Liver (tissue), 9 donors: Measurements from ENCODE around the gene TMPRSS11D. TPM values are rescaled to one million over a fixed set of nuclear protein-coding genes. Genes with fewer than 3 reads are reported as not detected.

ENCODE experiments used
- DNase-seq: peaks from one replicate; pipeline ENCODE4 v3.0.0-alpha.2; 2017; ENCODE audit warnings: low spot score
- H3K27ac ChIP-seq, 2 donors: one replicate each; pipeline ENCODE4 v1.7.0; 2013; ENCODE audit warnings: inconsistent platforms in 2 of 2, low read length in 2 of 2, control low read depth in 1 of 2, low read depth in 1 of 2, mild to moderate bottlenecking in 1 of 2
- H3K27me3 ChIP-seq, 4 donors: one replicate each; pipeline versions ENCODE4 v1.6.1 to v1.7.0; 2013; ENCODE audit warnings: low read length in 3 of 4, inconsistent platforms in 1 of 4, mild to moderate bottlenecking in 1 of 4, moderate library complexity in 1 of 4; ENCODE audit not compliant: control insufficient read depth in 4 of 4, insufficient read depth in 4 of 4
- H3K36me3 ChIP-seq, 4 donors: one replicate each; pipeline versions ENCODE4 v1.6.1 to v1.7.0; 2013; ENCODE audit warnings: low read length in 3 of 4, mild to moderate bottlenecking in 3 of 4, low read depth in 1 of 4, moderate library complexity in 1 of 4; ENCODE audit not compliant: control insufficient read depth in 4 of 4, insufficient read depth in 3 of 4
- H3K4me1 ChIP-seq, 4 donors: one replicate each; pipeline versions ENCODE4 v1.6.1 to v1.7.0; 2013; ENCODE audit warnings: low read length in 3 of 4, mild to moderate bottlenecking in 3 of 4, moderate library complexity in 1 of 4; ENCODE audit not compliant: control insufficient read depth in 4 of 4, insufficient read depth in 4 of 4
- H3K4me3 ChIP-seq, 3 donors: one replicate each; pipeline versions ENCODE4 v1.6.1 to v1.7.0; 2013; ENCODE audit warnings: low read length in 3 of 3, control low read depth in 1 of 3, low read depth in 1 of 3, mild to moderate bottlenecking in 1 of 3
- H3K9ac ChIP-seq, 2 donors: one replicate each; pipeline ENCODE4 v1.7.0; 2013; ENCODE audit warnings: low read length in 2 of 2, mild to moderate bottlenecking in 2 of 2, moderate library complexity in 2 of 2, control low read depth in 1 of 2, low read depth in 1 of 2
- H3K9me3 ChIP-seq, 4 donors: one replicate each; pipeline versions ENCODE4 v1.6.1 to v1.7.0; 2013; ENCODE audit warnings: low read length in 3 of 4; ENCODE audit not compliant: control insufficient read depth in 4 of 4
- CTCF ChIP-seq: fragments of 150-350 bp; IDR thresholded peaks from 2 replicates; pipeline ENCODE4 v1.5.1; 2017; ENCODE audit warnings: improper control_type of control experiment, low read depth, low read length; ENCODE audit not compliant: missing input control
- EGR1 ChIP-seq, 2 donors: IDR thresholded peaks; 2 replicates each; pipeline ENCODE4 v1.6.1; 2016 to 2018; ENCODE audit warnings: antibody characterized with exemption in 2 of 2, low read depth in 2 of 2
- FOXA1 ChIP-seq: IDR thresholded peaks from 2 replicates; pipeline ENCODE4 v1.6.1; 2016; ENCODE audit warnings: antibody characterized with exemption
- GABPA ChIP-seq, 2 donors: IDR thresholded peaks in 1 of 2; conservative IDR thresholded peaks in 1 of 2; 2 replicates each; pipeline ENCODE4 v1.6.1; 2016; ENCODE audit warnings: antibody characterized with exemption in 2 of 2, mild to moderate bottlenecking in 1 of 2, moderate library complexity in 1 of 2
- HNF4A ChIP-seq, 2 donors: conservative IDR thresholded peaks; 2 replicates each; pipeline ENCODE4 v1.6.1; 2016; ENCODE audit warnings: antibody characterized with exemption in 2 of 2, mild to moderate bottlenecking in 2 of 2
- MAX ChIP-seq: IDR thresholded peaks from 2 replicates; pipeline ENCODE4 v1.6.1; 2016; ENCODE audit warnings: antibody characterized with exemption
- NR2F2 ChIP-seq: IDR thresholded peaks from 2 replicates; pipeline ENCODE4 v1.6.1; 2016; ENCODE audit warnings: antibody characterized with exemption
- RAD21 ChIP-seq, 2 donors: IDR thresholded peaks; 2 replicates each; pipeline ENCODE4 v1.6.1; 2016; ENCODE audit warnings: antibody characterized with exemption in 2 of 2, mild to moderate bottlenecking in 2 of 2
- RXRA ChIP-seq, 2 donors: IDR thresholded peaks; 2 replicates each; pipeline ENCODE4 v1.6.1; 2017 to 2018; ENCODE audit warnings: antibody characterized with exemption in 2 of 2, mild to moderate bottlenecking in 1 of 2
- SP1 ChIP-seq: IDR thresholded peaks from 2 replicates; pipeline ENCODE4 v1.6.1; 2018; ENCODE audit warnings: antibody characterized with exemption, mild to moderate bottlenecking
- YY1 ChIP-seq: IDR thresholded peaks from 2 replicates; pipeline ENCODE4 v1.6.1; 2016; ENCODE audit warnings: antibody characterized with exemption, mild to moderate bottlenecking
- ZBTB33 ChIP-seq: IDR thresholded peaks from 2 replicates; pipeline ENCODE4 v1.6.1; 2016; ENCODE audit warnings: antibody characterized with exemption
- WGBS: extraction: QIAGEN DNeasy Blood & Tissue Kit; methylation state at CpG from one replicate; pipeline ENCODE4 v1.1.7; 2013; 5-methylcytosine and 5-hydroxymethylcytosine counted together
- polyA plus RNA-seq, 2 donors: library from polyadenylated mRNA; stranded (reverse) in 1 of 2; unstranded in 1 of 2; fragments of 200-250 nt in 1 of 2; fragments of >200 nt in 1 of 2; fragmentation: Nextera tagmentation in 1 of 2; extraction: Ambion mirVana in 1 of 2; gene quantifications; one replicate each; pipeline versions ENCODE4 v1.2.1 to v1.2.3, GENCODE V29; 2013 to 2015
- total RNA-seq, 2 donors: library from RNA; depleted of rRNA; stranded (reverse); fragments of >200 nt; gene quantifications; one replicate each; pipeline ENCODE4 v1.2.3, GENCODE V29; 2014
- donor health status: healthy.
- donor health status: healthy.
- donor health status: healthy.
- donor health status: healthy.
- donor health status: healthy.

Gene TMPRSS11D
- not detected for total RNA-seq
- polyA plus RNA-seq = under 1 TPM in 1 of 2 donors, not detected in 1; 0.03 TPM

GRCh38 chr4:67883902-67884301, at the start of gene TMPRSS11D:
TMPRSS11D (minus strand) TSS chr4:67884002; CDS start chr4:67883933, 69 bp downstream.
- Histone ChIP-seq H3K36me3 (no peaks in the 10 kb centered on the region), H3K4me3 (no peak within 1 kb of the TSS), H3K9me3 (no peaks in the 10 kb centered on the region), H3K4me1 (no peaks in the 10 kb centered on the region), H3K27me3 (no peaks in the 10 kb centered on the region), H3K9ac (no peak within 1 kb of the TSS), H3K27ac (no peak within 1 kb of the TSS)
- 82% methylated on average over 1 of the region's 1 CpG for WGBS
- DNase-seq = no peak
- no peak for TF ChIP-seq RXRA (IDR thresholded peaks at IDR 0.05)
- no peak for TF ChIP-seq MAX
- no peak for TF ChIP-seq GABPA (IDR thresholded peaks at IDR 0.05 in 1 of 2, conservative IDR thresholded peaks at IDR 0.05 in 1 of 2)
- no peak for TF ChIP-seq FOXA1
- TF ChIP-seq ZBTB33 = no peak
- TF ChIP-seq NR2F2 = no peak
- no peak for TF ChIP-seq YY1

- no peak for DNase-seq
- H3K4me1 ChIP-seq = no peaks in the 10 kb centered on the region
- H3K4me3 ChIP-seq = no peak overlapping the region
- H3K36me3 ChIP-seq = no peaks in the 10 kb centered on the region
- WGBS = 89% methylated on average over 5 of the region's 5 CpGs
- TF ChIP-seq CTCF (no peak), SP1 (no peak), HNF4A (conservative IDR thresholded peaks at IDR 0.05) (no peak)
- no peaks in the 10 kb centered on the region for H3K9me3 ChIP-seq
- H3K27me3 ChIP-seq = no peaks in the 10 kb centered on the region
- H3K9ac ChIP-seq = no peak overlapping the region
- H3K27ac ChIP-seq = no peak overlapping the region
These were observed 49.2 kb upstream of the TMPRSS11D start for GRCh38 chr4:67933038-67933437.

GRCh38 chr4:67931256-67931655, 47.5 kb upstream of the TMPRSS11D start:
- no peak for DNase-seq
- H3K9me3 ChIP-seq = peaks cover 0 to 2% (median 1%) of the 10 kb centered on the region in 4 donors
- no peak overlapping the region for H3K9ac ChIP-seq
- no peak overlapping the region for H3K27ac ChIP-seq
- no peaks in the 10 kb centered on the region for H3K4me1 ChIP-seq
- no peaks in the 10 kb centered on the region for H3K27me3 ChIP-seq
- 85% methylated on average over 3 of the region's 3 CpGs for WGBS
- TF ChIP-seq YY1 (no peak), RAD21 (IDR thresholded peaks at IDR 0.05) (no peak), EGR1 (IDR thresholded peaks at IDR 0.05; ENCODE audit: low read depth in 2 of 2) (no peak)
- no peaks in the 10 kb centered on the region for H3K36me3 ChIP-seq
- H3K4me3 ChIP-seq = no peak overlapping the region
